T1000 (cell line): ENCODE measurements around the gene TBCK.

Source experiments
- DNase-seq: peaks from one replicate; lab custom pipeline; 2025; ENCODE audit warnings: mixed read lengths; lab: John Stamatoyannopoulos, UW

Gene TBCK

DNA sequence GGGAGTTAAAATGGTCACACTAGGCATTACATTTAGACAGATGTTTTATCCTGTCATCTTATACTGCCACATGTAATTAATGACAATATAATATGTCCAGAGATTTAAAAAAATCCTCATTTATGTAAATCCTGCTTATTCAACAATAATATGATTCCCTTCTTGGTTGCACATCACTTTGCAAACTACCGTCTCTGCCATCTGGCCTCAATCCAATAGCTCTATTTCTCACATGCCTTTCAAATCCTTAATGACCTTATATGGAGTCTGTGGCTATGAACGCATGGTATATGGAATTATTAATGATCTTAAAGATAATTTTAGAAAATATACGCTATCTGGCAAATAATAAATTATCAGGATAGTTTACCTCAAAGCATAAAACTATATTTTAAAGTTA is 276.2 kb downstream of the TBCK start:
- no peak for DNase-seq

DNA sequence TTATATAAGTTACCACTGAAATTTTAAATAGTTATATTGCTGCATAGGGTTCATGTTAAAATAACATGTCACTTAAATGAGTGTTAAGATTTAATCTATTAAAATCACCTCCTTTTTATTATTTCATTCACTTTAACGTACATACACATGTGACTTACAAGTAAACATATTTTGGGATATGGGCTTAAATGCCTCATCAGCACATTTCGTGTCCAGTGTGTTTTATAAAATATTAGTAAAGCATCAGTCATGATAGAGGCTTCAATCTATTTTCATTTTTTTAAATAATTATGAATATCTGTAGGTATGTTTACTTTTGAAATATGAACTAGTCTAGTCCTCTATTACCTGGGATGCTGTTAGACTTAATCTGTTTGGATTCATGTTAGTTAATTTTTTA is 277.1 kb downstream of the TBCK start:
- DNase-seq, result no peak

DNA sequence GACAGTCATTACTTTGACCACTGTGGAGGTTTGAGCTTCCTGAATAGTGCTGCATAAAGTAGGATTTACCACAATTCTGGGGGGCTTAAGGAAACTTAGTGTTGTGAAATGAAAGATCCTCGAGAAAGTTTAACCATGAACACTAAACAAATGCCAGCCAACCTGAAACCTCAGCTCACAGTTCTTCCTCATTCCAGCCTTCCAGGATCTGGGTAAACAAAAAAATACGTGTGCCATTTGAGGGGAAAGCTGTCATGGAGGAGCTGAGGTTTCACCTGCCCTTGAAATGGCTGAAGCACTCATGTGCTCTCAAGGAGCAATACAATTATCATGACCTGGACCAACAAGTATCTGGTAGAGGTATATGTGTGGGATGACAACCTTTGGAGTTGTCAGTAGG is 278.0 kb downstream of the TBCK start:
- no peak for DNase-seq

DNA sequence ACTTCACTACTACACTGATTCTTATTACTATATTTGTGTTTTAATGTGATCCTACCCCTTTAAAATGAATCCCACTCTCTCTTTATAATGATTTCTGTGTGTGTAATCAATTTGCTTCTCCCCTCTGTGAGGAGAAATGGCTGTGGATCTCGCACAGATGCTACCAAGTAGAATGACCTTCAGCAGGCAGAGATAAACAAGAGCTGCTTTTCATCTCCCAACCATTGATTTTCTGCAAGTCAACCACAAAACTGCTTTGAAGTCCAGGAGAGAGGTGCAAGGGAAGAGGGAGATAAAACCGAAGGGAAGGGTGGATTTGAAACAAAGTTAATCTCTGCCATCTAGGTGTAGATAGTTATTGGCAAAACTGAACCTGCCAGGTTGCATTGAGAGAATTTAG is 279.2 kb downstream of the TBCK start:
- no peak for DNase-seq

DNA sequence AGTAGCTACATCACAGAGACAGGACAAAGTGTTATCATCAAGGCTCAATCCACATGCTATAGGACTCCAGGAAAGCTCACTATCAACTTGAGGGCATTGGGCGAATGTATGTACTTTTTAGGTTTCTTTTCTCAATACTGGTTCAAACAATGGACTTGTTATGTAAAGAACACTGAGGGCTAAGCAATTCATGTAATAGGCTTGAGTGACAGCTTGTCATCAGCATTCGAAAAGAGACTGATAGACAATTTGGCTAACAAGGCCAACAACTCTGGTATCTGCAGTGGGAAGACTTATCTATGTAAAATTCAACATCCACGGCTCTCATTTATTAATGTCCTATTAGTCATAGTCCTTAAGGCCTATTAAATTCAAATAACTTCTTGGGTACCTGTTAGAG is 279.7 kb downstream of the TBCK start:
- no peak for DNase-seq

DNA sequence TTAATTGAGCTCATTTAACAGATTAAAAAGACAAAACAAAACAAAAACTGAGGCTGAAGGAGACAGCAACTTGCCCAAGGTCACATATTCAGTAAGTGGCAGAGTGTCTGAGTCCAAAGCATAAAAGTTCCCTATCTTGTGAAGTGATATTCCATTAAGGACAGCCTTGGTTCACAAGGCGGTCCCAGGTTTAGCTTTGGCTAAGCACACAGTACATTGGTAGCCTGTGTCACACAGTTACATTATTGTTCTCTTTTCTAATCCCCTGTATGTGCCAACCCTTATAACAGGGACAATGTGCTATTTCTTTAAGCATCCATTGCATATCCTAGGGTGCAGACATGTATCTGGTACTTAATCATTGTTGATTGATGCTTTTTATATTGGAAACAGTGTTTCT is 280.8 kb downstream of the TBCK start:
- DNase-seq, result no peak

DNA sequence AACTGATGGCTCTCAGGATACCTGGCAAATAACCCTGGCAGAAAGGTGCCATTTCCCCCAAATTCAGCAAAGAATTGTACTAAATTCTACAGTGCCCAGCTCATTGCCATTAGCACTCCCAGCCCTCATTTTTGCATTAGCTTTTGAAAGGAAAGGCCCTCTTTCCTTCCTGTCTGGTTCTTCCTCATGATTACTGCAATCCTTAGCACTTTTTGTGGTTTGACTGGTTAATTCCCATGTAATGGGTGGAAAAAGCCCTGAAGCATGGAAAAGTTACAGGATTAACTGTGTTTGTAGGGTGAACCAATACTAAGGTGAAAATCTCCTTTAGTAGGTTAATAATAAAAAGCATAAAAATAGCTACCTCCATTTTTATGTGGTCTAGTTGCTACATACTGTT is 281.3 kb downstream of the TBCK start:
- DNase-seq, result no peak

DNA sequence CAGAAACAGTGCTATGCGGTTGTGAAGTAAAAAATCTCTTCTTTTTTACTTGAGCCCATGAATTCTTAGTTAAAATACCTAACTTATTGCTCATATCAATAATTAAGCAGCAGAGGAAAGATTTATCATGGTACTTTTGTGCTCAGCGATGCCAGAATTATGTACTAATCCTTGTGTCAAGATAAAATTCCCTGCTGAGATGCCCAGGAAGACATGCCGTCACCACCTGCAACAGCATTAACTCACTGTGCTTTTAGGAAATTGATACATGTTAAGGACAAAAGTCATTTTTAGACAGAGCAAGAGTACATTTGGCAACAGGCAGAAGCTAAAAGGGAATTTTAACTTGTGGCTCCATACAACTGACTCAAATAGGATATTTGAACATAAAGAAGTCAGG is 281.8 kb downstream of the TBCK start:
- DNase-seq, result no peak

DNA sequence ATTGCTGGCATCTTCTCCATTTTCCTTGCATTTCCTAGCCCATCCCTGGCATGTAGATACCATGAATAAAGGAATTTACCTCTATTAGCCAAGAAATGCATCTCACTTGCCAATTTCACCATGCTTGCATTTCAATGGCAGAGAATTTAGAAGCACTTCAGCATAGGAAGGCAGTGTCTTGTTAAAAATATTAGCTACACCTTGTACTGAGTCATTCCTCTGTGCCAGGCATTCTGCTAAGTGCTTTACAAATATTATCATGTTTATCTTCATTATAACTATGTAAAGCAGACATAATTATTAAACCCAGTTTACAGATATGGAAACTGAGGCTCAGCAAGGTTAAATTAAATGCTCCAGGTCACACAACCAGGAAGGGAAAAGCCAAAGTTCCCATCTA is 282.5 kb downstream of the TBCK start:
- no peak for DNase-seq

DNA sequence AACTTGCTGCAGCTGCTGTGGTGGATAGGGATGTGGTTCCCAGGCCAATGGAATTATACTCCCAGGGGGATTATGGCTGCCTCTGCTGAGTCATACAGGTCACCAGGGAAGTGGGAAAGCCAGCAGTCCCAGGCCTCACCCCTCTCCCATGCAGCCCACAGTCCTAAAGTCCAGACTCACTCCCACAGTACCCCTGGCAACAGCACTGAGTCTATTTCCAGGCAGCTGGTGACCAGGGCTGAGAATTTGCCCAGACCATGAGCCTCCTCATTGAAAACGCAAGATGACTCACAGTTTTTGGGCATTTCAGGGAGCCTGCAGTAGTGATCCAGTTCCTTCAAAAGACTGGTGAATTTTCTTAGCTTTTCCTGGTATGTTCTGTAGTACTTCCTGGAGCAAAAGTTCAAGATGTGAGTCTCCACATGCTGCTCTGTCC is 283.1 kb downstream of the TBCK start:
- DNase-seq, result peak; percentile 12

DNA sequence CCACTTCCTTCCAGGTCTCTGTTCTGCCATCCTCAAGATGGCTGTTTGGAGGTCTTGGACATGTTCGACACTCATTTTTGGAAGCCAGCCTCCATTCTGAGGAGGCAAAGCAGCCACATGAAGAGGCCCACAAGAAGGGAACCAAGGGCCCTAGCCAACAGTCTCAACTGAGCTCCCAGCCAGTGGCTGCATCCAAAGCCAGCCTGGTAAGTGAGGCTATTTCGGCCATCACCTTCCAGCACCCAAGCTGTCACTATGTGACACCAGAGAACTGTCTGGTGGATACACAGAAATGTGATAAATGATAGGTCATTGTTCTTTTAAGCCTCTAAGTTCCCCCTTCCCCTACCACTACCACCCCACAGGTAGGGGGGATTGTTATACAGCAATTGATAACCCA is 293.6 kb downstream of the TBCK start:
- DNase-seq, result no peak

DNA sequence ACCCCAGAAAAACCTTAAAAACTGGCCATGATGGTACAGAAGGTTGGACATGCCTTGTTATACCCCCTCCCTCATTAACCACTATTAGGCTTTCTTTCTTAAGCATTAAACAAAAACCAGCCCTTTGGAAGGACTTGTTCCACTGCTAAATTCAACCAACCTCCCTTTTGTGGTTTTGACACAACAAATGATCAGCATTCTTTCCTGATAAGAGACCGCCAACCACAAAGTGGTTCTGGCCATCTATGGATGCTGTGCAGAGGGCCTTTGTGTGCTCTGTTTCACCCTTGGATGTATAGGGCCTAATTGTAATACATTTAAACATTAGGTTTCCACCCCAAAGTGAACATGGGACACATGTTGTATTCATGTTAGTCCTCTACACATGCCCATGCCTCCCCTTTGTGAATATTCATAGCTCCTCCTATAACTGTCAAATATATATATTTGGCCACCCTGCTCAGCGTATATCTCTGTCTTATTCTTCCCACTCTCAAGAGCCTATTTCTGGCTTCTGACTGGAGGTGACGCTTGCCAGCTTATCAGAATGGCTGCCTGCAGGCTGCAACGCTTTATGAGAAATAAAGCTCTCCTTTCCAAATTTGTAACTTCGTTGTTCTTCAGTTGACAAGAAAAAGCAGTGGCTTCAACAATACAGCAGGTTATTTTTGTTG is 294.1 kb downstream of the TBCK start:
- no peak for DNase-seq

DNA sequence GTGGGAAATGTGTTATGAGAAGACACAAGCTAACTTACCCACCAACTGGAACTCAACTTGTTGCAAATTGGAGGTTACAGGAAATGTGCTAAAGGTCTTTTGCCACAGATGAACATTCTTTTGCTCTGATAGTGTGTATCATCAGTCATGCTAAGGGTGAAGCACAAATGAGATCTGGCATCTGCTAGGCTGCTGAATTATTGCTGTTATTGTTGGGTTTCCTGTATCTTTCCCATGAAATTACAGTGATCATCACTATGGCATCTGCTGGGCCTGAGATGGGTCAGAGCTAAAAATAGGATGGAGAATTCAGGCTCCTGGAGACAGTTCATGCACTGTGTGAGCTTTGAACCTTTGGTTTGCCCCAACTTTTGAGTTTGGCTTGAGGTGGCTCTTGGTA is 296.2 kb downstream of the TBCK start:
- DNase-seq, result no peak

DNA sequence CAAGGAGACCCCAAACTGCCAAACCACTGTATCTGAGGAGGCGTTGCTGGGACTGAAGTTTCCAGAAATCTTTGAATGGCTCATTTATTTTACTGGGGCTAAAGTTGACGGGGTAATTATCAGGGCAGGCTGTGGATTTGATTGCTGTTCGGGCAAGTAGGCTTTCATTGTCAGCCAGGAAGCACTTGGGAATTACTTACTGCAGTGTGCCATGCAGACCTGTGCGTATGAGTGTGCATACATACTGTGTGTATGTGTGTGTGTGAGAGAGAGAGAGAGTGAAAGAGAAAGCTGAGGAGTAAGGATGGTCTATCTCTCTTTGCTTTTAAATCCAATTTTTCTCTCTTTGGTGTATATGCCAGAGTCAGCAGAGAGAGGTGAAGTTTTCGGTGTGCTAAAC is 298.0 kb downstream of the TBCK start:
- DNase-seq, result no peak

DNA sequence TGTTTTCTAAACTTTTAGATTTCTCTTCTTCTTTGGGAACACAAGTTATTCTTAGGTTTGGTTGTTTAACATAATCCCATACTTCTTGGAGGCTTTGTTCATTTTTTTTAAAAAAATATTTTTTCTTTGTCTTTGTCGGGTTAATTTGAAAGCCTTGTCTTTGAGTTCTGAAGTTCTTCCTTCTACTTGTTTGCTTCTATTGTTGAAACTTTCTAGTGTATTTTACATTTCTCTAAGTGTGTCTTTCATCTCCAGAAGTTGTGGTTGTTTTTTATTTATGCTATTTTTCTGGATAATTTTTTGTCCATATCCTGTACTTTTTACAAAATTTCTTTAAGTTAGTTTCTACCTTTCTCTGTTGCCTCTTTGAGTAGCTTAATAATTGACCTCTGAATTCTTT is 304.6 kb downstream of the TBCK start:
- DNase-seq, result no peak

DNA sequence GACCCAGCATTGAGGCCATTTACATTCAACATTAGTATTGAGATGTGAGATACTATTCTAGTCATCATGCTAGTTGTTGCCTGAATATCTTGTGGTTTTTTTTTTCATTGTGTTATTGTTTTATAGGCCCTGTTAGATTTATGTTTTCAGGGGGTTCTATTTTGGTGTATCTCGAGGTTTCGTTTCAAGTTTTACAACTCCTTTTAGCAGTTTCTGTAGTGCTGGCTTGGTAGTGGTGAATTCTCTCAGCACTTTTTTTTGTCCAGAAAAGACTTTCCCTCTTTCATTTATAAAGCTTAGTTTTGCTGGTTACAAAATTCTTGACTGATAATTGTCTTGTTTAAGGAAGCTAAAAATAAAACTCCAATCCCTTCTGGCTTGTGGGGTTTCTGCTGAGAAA is 305.2 kb downstream of the TBCK start:
- no peak for DNase-seq

DNA sequence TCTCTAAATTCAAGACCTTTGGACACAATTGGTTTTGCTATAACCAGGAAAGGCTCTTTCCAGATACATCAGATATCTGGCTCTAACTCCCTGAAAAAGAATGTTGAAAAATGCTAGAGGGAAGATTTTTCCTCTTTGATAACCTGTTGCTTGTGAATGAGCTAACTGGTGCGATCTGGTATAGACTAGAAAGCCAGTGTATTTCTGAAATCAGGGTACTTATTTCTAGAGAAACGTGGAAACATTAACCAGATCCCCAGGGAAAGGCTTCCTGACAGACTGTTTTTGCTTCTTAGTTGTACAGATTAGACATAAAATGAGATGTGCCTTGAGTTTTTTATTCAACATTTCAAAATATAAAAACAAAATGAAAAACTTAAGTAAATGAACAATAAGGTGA is 313.0 kb downstream of the TBCK start:
- DNase-seq, result no peak

DNA sequence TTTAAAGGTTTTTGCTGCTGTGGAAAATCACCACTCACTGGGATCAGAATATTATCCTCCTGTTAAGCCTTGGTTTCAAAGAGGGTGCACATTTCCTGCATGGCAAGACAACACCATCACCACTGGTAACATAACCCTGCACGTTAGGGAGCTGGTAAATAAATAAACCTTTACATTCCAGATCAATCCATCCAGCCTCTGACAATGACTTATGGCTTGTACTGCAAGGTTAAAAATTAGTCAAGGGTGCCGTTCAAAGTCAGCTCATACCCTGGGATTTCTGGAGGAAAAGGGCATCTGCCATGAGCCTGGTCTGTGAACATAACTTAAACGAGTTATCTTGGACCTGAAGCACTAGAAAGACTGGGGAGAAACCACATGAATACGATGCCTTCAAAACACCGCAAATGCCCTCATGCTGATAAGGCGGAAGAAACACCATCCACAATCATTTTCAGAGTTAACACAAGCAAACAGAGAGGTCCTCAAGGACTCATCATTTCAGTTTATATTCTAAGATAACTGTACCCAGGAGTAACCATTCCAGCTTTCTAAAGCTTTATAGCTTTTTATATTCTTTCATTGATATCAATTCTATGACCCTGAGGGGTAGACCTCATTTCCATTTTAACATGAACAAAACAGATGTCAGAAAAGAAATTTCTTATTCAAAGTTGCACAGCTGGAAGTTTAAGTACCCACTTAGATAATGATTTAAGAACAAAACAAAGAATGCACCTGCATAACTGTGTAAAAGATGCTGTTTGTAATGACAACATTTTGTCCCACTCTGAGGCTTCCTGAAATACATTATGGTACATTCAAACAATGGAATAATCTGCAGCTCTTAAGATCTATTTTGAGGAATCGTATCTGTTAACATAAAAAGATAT is 317.6 kb downstream of the TBCK start:
- no peak for DNase-seq

DNA sequence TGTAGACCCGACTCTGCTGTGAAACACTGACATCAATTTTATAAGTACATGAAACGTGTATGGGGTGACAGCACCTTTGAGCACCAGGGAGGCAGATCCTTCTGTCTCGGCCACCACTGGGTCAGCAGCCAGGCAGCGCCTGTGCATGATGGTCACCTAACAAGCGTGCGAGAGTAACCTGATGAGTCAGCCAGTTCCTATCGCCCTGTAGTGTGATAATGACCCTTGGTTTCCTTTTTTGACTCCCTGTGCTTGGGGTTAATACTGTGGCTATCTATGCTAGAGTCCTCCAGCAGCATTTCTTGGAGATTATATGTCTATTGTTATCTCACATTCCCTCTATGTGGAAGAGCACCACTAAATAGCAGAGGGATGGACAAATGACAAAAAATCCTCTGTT is 319.2 kb downstream of the TBCK start:
- no peak for DNase-seq

DNA sequence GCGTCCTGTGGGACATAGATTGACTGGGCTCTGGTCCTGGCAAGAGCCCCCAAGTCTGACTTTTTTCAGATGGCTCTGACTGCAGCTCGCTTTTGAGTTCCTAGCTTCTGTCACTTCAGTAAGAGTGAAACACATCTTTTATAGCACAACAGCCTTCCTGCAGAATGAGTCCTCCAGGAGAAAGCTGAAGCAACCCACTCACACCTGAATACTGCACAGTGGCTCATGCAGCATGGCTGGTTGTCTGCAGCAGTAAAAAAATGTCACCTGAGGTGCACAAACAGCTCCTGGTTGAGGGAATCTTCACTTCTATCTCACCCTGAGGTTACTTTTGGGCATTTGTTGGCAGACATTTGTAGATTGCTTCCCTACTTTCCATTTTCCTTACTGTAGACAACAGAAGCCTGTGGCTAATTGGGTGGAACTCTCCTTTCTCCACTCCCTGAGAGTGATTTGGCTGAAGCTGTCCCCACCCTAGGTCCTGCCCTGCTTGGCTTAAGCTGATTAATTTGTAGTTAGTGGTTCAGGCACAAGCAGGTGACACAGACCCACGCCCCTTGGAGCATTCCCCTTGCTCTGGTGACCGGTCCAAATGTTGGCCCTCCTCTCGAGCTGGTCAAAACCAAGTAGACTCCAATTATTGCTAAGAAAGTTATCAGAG is 321.0 kb downstream of the TBCK start:
- no peak for DNase-seq

DNA sequence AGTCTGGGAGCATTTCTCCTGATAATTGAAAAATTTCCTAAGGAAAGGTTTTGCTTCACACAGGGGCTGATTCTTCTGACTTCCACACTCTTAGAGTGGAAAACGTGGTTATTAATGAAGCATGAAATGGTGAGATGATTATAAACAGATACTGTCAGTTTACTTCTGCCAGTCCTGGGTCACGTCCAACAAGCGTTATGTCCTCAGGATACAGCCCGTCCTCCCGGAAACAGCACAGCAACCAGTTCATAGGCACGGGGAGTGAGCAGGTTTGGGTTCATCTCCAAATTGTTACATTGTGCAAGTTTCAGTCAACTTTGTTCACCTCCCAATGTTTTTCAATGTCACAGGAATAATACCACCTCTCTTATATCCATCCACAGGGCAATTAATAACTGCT is 321.9 kb downstream of the TBCK start:
- DNase-seq, result no peak

DNA sequence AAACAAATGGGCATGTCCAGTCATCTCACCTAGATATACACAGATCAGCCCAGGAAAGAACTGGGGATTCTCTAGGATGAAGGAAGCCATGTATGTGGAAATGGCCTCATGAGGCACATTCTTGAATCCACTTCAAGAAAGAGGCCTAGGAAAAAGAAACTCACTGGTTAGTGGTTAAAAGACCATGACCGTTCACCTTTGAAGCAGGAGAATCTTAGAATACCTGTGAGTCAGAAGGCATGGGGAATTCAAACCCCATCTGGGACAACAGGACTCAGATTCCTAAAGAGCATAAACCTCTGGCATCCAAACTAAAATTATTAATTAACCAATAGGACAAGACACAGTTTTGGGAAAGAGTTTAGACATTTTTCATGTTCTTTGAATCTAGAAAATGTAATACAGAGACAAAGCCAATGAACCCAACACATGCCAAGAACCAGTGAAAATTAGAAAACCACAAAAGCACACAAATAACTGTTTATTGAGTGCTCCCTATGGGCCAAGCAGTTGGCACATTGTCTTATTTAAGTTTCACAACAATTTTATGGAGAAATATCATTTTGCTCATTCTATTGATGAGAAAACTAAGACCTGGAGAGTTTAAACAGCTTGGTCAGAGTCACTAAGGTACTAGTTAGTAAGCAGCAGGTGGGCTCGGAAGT is 323.2 kb downstream of the TBCK start:
- no peak for DNase-seq

DNA sequence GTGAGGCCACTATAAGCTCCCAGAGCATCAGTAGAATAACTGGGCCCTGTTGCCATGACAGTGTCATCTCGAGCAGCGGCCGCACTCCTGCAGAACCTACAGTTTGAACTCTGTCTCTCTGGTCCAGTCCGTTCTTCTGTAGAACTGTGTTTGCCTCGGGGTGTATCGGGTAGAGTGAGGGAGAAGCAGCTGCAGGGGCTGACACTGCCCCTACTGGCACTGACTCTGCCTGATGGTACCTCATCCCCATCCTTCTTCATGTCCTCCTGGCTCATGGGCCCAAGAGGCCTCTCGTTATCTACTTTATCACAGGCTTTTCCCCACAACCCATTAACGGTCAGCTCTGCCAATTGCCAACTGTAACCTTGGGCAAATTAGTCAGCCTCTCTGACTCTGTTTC is 324.3 kb downstream of the TBCK start:
- no peak for DNase-seq
